ENCODE data around the gene LETMD1.

Gene LETMD1

DNA sequence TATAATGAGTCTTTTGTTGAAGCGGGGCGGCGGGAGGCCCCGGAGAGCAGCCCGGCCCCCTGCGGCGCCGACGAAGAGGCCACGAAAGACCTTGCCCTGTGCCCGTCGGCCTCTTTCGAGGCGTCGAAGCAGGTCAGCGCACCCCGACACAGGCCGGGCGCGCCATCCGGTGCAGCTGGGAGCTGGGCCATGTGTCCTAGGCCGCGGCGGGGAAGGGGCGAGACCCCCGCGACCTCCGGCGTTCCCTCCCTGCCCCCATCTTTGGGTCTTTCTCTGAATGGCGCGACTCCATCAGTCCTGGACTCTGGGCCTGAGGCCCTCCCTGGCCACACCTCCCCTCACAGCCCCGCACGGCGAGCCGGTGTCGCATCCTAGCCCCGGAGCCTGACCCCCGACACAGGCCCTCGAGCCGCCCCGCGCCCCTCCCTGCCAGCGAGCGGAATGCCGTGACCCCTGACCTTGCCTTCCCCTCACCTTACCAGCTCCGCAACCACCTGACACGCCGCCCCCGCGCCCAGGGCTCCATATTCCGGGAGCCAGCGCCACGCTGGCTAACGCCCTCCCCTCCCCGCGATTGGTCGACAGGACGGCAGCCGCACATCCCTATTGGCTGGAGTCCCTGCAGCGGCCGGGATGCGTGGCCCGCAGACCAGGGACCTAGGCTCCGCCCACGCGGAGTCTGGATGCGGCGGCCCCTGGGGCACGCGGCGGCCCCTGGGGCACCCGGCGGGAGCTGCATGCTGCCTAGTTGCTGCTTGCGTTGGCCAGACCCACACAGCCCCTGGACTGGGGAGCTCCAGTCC lies 22.1 kb upstream of the LETMD1 start, which contains the start of gene SLC11A2:
TSS of gene SLC11A2 (minus strand) at position 549 of the 803 bp plus-strand sequence. CDS start 15,656 bp downstream, outside the sequence.
- peak; percentile 95 for DNase-seq

- DNase-seq, result no peak
These were observed 20.7 kb upstream of the LETMD1 start for GRCh38 chr12:51027342-51027835.

DNA sequence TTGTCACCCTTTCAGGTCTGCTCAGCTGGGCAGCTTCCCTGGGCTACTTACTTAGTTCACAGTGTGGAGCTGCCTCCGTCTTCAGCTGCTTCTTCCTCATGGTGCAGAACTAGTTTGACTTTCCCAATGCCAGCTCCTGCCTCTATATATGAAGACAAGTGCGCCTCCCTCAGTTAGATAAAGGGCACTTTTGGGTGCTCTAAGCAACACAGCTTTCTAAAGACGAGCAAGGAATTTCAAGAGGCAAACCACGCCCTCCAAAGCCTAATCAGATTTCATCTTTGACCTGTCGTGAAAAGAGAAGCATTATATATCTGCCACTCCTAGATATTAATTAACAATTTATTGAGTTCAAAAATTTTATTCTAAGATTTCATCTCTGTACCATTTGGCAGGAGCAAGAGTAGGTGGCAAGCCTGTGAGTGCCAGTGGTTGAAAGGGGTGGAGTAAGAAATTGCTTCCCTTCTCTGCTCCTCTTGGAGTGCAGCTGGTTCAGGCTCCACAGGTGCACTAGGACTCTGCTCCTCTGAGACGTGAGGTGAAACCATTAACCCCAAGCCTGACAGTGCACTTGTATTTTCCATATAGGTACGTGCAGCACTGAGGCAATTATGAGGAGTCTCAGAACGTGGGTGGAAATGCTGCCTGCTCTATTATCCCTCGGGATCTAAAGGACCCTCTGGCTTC lies 19.9 kb upstream of the LETMD1 start:
- DNase-seq, result no peak

DNA sequence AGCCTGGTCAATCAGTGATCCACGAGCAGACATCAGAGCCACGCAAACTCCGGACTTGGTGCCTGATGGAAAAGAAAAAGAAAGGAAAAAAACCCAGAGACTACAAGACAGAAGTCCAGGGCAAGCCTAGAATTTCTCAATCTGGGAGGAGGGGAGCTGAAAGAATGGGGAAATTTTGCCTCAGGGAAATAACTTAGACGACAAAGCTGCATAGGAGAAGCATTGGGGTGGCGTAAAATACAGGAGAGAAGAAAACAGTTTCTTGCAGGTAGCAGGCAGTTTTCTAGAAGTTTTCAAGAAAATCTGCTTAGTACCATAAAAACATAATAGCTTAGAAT lies 19.3 kb upstream of the LETMD1 start:
- DNase-seq, result no peak

GRCh38 chr12:51033048-51033447 lies 15.1 kb upstream of the LETMD1 start:
- no peak for DNase-seq

GRCh38 chr12:51033457-51034089 lies 14.6 kb upstream of the LETMD1 start:
- DNase-seq, result no peak

GRCh38 chr12:51036279-51036678 lies 11.8 kb upstream of the LETMD1 start:
- DNase-seq, result no peak

- no peak for DNase-seq
These were observed 629 bp downstream of the LETMD1 start for GRCh38 chr12:51048661-51049251.

DNA sequence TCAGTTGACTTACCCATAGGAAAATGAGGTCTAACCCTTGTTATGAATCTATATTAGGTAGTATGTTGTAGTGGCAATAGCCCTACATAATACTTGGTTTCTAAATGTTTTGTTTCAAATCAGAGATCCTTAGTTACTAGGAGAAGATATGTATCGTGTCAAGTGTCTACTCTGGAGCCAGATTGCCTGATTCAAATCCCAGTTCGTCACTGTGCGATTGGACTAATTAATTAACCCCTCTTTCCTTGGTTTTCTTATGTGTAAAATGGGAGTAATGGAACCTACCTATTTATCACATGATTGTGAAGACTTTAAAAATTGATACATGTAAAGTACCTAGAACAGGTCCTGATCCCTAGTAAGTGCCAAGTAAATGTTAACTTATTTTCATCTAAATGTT lies 1.4 kb downstream of the LETMD1 start:
- DNase-seq, result no peak

DNA sequence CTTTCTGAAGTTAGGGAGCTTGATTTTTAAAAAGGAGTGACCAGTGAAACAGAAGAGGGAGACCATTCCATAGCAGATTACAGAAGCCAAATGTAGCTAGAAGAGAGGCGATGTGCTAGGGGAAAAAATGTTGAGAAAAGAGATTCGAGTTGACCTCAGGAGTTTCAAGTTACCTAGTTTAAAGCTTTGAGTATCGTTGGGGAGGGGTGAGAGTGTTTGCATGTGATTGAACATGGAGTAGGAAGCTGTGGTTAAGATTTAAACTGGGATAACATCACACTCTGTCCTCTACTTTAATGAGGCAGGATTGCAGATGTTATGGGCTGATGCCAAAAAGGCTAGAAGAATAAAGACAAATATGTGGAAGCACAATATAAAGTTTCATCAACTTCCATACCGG lies 3.7 kb downstream of the LETMD1 start:
- DNase-seq, result no peak

GRCh38 chr12:51055060-51055459 lies 6.9 kb downstream of the LETMD1 start:
- no peak for DNase-seq

- DNase-seq, result no peak
These were observed 8.1 kb downstream of the LETMD1 start for GRCh38 chr12:51056242-51056641.

GRCh38 chr12:51059086-51059485 lies 11.0 kb downstream of the LETMD1 start:
- DNase-seq, result peak; percentile 42

DNA sequence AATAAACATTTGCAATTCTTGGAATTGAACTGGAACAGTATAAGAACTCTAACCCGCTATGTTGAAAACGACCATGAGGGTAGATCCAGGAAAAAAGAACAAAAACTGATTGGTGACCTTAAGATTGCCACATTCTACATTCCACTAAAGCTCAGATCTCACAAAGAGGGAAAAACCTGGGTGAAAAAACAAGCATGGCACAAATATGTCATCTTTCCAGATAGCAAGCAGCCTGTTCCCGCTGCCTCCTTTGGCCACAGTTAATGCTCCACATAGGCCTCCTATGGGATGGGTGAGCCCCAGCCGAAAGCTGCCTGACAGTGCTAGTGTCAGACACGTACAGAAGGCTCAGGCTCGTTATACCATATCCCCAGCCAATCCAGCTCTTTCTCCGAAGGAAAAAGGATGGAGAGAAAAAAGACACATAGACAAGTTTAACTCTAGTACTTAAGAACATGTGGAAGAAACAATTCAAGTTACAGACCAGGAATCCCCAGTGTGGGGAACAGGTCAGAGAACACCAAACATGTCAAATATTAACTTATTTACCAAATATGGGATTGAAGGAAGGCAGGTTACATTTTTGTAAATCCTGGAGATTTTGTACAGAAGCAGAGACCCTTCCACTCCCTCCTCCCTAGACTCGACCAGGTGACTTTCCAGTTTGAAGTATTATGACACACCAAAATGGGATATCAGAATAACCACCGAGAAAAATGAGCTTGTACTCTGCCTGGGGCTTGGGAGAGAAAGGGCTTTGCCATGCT lies 14.7 kb downstream of the LETMD1 start:
- no peak for DNase-seq

DNA sequence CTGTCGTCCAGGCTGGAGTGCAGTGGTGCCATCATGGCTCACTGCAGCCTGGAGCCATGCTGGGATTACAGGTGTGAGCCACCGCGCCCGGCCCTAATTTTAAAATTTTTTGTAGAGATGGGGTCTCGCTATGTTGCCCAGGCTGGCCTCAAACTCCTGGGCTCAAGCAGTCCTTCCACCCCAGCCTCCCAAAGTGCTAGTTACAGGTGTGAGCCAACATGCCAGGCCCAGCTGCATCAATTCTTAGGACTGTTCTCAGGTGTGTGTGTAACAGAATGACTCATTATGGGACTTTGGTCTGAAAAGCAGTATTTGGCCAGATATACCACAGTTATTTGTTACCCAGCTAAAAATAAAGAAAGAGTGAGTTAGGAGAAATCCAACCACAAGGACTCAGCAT lies 17.4 kb downstream of the LETMD1 start:
- DNase-seq, result no peak

DNA sequence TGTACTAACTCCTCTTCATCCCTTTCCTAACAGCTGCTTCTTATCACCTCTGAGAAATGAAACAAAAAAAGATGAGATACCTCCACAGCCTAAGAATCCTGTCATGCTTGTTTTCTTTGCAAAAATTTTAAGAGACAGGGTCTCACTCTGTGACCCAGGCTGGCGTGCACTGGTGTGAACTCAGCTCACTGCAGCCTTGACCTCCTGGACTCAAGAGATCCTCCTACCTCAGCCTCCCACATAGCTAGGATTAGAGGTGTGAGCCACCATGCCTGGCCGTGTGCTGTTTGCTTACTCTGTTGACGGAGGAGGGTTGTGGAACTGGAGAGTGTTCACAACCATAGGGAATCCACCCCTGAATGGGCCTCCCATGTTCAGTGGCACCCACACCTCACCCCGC lies 19.1 kb downstream of the LETMD1 start:
- DNase-seq, result no peak

DNA sequence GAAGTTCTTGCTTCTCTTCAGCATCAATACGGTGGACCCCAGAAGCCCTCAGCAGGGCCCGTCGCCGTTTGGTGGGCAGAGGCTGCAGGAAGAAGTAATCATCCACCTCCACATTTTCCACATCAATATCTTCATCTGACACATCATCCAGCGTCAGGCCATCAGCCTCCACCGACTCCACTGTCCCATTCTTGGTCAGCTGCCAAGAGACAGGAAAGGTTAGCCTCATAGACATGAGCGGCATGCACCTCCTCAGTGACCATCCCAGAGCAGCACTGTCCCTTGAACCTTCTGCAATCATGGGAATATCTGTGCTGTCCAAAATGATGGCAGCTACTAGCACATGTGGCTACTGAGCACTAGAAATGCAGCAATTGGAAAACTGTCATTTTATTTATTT lies 19.6 kb downstream of the LETMD1 start:
- no peak for DNase-seq

GRCh38 chr12:51070004-51070403 lies 21.9 kb downstream of the LETMD1 start:
- DNase-seq, result no peak

DNA sequence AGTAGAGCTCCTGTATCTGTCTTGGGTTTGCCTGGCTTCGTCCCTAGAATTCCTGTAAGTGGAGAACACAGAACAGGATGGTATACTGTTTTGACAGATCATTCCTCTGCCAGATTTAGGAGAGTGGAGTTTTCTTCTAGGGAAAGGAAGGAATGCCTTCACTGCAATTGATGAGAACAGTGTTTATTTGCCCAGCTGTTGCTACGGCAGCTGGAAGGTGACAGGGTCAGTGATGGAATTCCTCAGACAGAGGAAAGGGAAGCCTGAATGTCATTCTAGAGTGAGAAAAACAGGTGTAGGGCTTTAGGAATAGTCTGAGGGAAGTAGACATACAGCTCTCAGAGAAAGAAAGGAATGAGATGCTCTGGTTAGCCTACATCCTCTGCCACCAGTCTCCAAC lies 23.5 kb downstream of the LETMD1 start:
- DNase-seq, result no peak

GRCh38 chr12:51075390-51075789 lies 27.3 kb downstream of the LETMD1 start:
- no peak for DNase-seq

- no peak for DNase-seq
These were observed 28.3 kb downstream of the LETMD1 start for GRCh38 chr12:51076236-51076930.

GRCh38 chr12:51077930-51078329 lies 29.8 kb downstream of the LETMD1 start:
- DNase-seq, result no peak

All from left hindlimb (tissue), 1 donor.